Measurements from ENCODE around the gene TOP2B. TPM values are rescaled to one million over a fixed set of nuclear protein-coding genes. Genes with fewer than 3 reads are reported as not detected.

TOP2B gene
- total RNA-seq, 4 donors from 2014 or later = 87.1 to 115 (median 107) TPM

- WGBS = 92% methylated on average over 2 of the region's 2 CpGs
- H3K4me1 ChIP-seq = no peaks in the 10 kb centered on the region
- intact Hi-C loops (cut with DNase I) = no loop called here
- TF ChIP-seq CTCF (IDR thresholded peaks at IDR 0.05) (no peak), EP300 (IDR thresholded peaks at IDR 0.05) (no peak), POLR2AphosphoS5 (IDR thresholded peaks at IDR 0.05) (no peak), POLR2A (IDR thresholded peaks at IDR 0.05; ENCODE audit: low read depth) (no peak)
- DNase-seq (ENCODE audit: extremely low spot score) = no peak
- H3K36me3 ChIP-seq = no peaks in the 10 kb centered on the region
- no peak overlapping the region for H3K27ac ChIP-seq (replicated peaks in 1 of 4)
- no peaks in the 10 kb centered on the region for H3K9me3 ChIP-seq
- no peak overlapping the region for H3K4me3 ChIP-seq
- no peaks in the 10 kb centered on the region for H3K27me3 ChIP-seq
These were observed 42.7 kb upstream of the TOP2B start for GRCh38 chr3:25707268-25707926.

GRCh38 chr3:25706213-25706612, 41.5 kb upstream of the TOP2B start:
- no peaks in the 10 kb centered on the region for H3K4me1 ChIP-seq
- H3K9me3 ChIP-seq = no peaks in the 10 kb centered on the region
- intact Hi-C loops (cut with DNase I) = no loop called here
- no peaks in the 10 kb centered on the region for H3K27me3 ChIP-seq
- TF ChIP-seq CTCF (IDR thresholded peaks at IDR 0.05) = no peak
- no peak for TF ChIP-seq POLR2AphosphoS5 (IDR thresholded peaks at IDR 0.05)
- TF ChIP-seq POLR2A (IDR thresholded peaks at IDR 0.05; ENCODE audit: low read depth) = no peak
- no peak for TF ChIP-seq EP300 (IDR thresholded peaks at IDR 0.05)
- H3K4me3 ChIP-seq = no peak overlapping the region
- no peak overlapping the region for H3K27ac ChIP-seq (replicated peaks in 1 of 4)
- H3K36me3 ChIP-seq = no peaks in the 10 kb centered on the region
- 79% methylated on average over 4 of the region's 4 CpGs for WGBS
- no peak for DNase-seq (ENCODE audit: extremely low spot score)

- Histone ChIP-seq H3K36me3 (no peaks in the 10 kb centered on the region), H3K4me1 (no peaks in the 10 kb centered on the region), H3K9me3 (no peaks in the 10 kb centered on the region), H3K27ac (replicated peaks in 1 of 4) (no peak overlapping the region), H3K27me3 (no peaks in the 10 kb centered on the region), H3K4me3 (no peak overlapping the region)
- no peak for DNase-seq (ENCODE audit: extremely low spot score)
- TF ChIP-seq CTCF (IDR thresholded peaks at IDR 0.05) (no peak), EP300 (IDR thresholded peaks at IDR 0.05) (no peak), POLR2A (IDR thresholded peaks at IDR 0.05; ENCODE audit: low read depth) (no peak), POLR2AphosphoS5 (IDR thresholded peaks at IDR 0.05) (no peak)
- intact Hi-C loops (cut with DNase I) = no loop called here
- 81% methylated on average over 1 of the region's 1 CpG for WGBS
These were observed 32.8 kb upstream of the TOP2B start for GRCh38 chr3:25697553-25697952.

GRCh38 chr3:25695731-25696420, 31.2 kb upstream of the TOP2B start:
- DNase-seq (ENCODE audit: extremely low spot score) = no peak
- no peak overlapping the region for H3K4me3 ChIP-seq
- no peaks in the 10 kb centered on the region for H3K9me3 ChIP-seq
- TF ChIP-seq POLR2AphosphoS5 (IDR thresholded peaks at IDR 0.05) (no peak), CTCF (IDR thresholded peaks at IDR 0.05) (no peak), POLR2A (IDR thresholded peaks at IDR 0.05; ENCODE audit: low read depth) (no peak), EP300 (IDR thresholded peaks at IDR 0.05) (no peak)
- peaks cover 0 to 8% (median 0%) of the 10 kb centered on the region in 4 donors for H3K27me3 ChIP-seq
- no peaks in the 10 kb centered on the region for H3K36me3 ChIP-seq
- H3K27ac ChIP-seq (replicated peaks in 1 of 4) = no peak overlapping the region
- H3K4me1 ChIP-seq = no peaks in the 10 kb centered on the region
- intact Hi-C loops (cut with DNase I) = no loop called here
- 90% methylated on average over 4 of the region's 4 CpGs for WGBS

All from esophagus muscularis mucosa (tissue), 4 donors.